Naive thymus-derived CD4-positive, alpha-beta T cell (primary cell): ENCODE results near the gene TMED7. TPM values are rescaled to one million over a fixed set of nuclear protein-coding genes. Genes with fewer than 3 reads are reported as not detected.

ENCODE experiments used
- ATAC-seq: fragments of 150-1000 bp; cut with Tn5 transposase; 2 replicates; pipeline ENCODE4 v1.10.0; 2021; ENCODE audit warnings: mild to moderate bottlenecking, moderate library complexity
- CTCF ChIA-PET: fragments of 350-600 bp; sonication (Branson Sonifier 250); formaldehyde crosslinking; loops from one replicate; lab custom pipeline; 2021; ENCODE audit warnings: antibody characterized with exemption; lab: Charles Lee
- POLR2A ChIA-PET: fragments of 350-600 bp; sonication (Branson Sonifier 250); formaldehyde crosslinking; loops from one replicate; lab custom pipeline; 2021; ENCODE audit warnings: antibody characterized with exemption, inconsistent platforms; lab: Charles Lee
- DNase-seq, 9 donors: peaks; one replicate each; pipeline versions ENCODE4 v3.0.0 to v3.0.0-alpha.2; 2020 to 2022; ENCODE audit warnings: mixed read lengths in 1 of 9
- H3K27ac ChIP-seq: one replicate; pipeline ENCODE4 v1.7.0; 2013; ENCODE audit warnings: mild to moderate bottlenecking, low read depth, low read length, moderate library complexity
- H3K27me3 ChIP-seq, 2 donors: one replicate each; pipeline ENCODE4 v1.7.0; 2013; ENCODE audit warnings: low read length in 2 of 2, mild to moderate bottlenecking in 2 of 2, moderate library complexity in 2 of 2; ENCODE audit not compliant: control insufficient read depth in 2 of 2, insufficient read depth in 2 of 2
- H3K36me3 ChIP-seq, 3 experiments: 1 replicate in 2 of 3; 2 replicates in 1 of 3; pipeline ENCODE4 v1.7.0; 2013; ENCODE audit warnings: low read length in 3 of 3, mild to moderate bottlenecking in 3 of 3, moderate library complexity in 1 of 3; ENCODE audit not compliant: insufficient read depth in 3 of 3, control insufficient read depth in 2 of 3
- H3K4me1 ChIP-seq, 2 donors: one replicate each; pipeline ENCODE4 v1.7.0; 2013; ENCODE audit warnings: low read length in 2 of 2, mild to moderate bottlenecking in 2 of 2, moderate library complexity in 1 of 2; ENCODE audit not compliant: control insufficient read depth in 2 of 2, insufficient read depth in 2 of 2
- H3K4me3 ChIP-seq: 2 replicates; pipeline ENCODE4 v1.7.0; 2013; ENCODE audit warnings: mild to moderate bottlenecking, low read length
- H3K9me3 ChIP-seq, 3 experiments: 1 replicate in 2 of 3; 2 replicates in 1 of 3; pipeline ENCODE4 v1.7.0; 2013; ENCODE audit warnings: low read length in 3 of 3; ENCODE audit not compliant: control insufficient read depth in 2 of 3
- H3K27ac Mint-ChIP-seq, 9 donors: one replicate each; pipeline ENCODE4 v1.8.0; 2020 to 2022; ENCODE audit warnings: mixed read lengths in 9 of 9, mild to moderate bottlenecking in 8 of 9, moderate library complexity in 5 of 9, inconsistent platforms in 2 of 9
- H3K27me3 Mint-ChIP-seq, 5 donors: one replicate each; pipeline ENCODE4 v1.8.0; 2021 to 2022; ENCODE audit warnings: mixed read lengths in 5 of 5, mild to moderate bottlenecking in 1 of 5
- H3K36me3 Mint-ChIP-seq, 5 donors: one replicate each; pipeline ENCODE4 v1.8.0; 2020 to 2022; ENCODE audit warnings: mixed read lengths in 5 of 5, mild to moderate bottlenecking in 3 of 5, inconsistent platforms in 1 of 5
- H3K4me1 Mint-ChIP-seq, 7 donors: one replicate each; pipeline ENCODE4 v1.8.0; 2020 to 2022; ENCODE audit warnings: mixed read lengths in 7 of 7, mild to moderate bottlenecking in 3 of 7, inconsistent platforms in 1 of 7
- H3K4me3 Mint-ChIP-seq, 10 donors: one replicate each; pipeline ENCODE4 v1.8.0; 2020 to 2022; ENCODE audit warnings: mild to moderate bottlenecking in 10 of 10, mixed read lengths in 10 of 10, moderate library complexity in 6 of 10, inconsistent platforms in 2 of 10
- H3K9me3 Mint-ChIP-seq, 11 donors: one replicate each; pipeline ENCODE4 v1.8.0; 2020 to 2022; ENCODE audit warnings: mixed read lengths in 11 of 11, mild to moderate bottlenecking in 4 of 11, inconsistent platforms in 1 of 11, moderate library complexity in 1 of 11
- intact Hi-C, 2 donors: fragments of 100-400 bp; cut with micrococcal nuclease; formaldehyde crosslinking; loops; one replicate each; pipeline ENCODE4 v1.15.1; 2023
- polyA plus RNA-seq, 2 donors: library from polyadenylated mRNA; unstranded; fragments of 300-500 nt; fragmentation: Illumina TruSeq; gene quantifications; one replicate each; pipeline ENCODE4 v1.2.3, GENCODE V29; 2021
- total RNA-seq, 6 experiments: library from RNA in 5 of 6; stranded (reverse) in 5 of 6; gene quantifications; 1 replicate in 5 of 6; 2 replicates in 1 of 6; pipeline ENCODE4 v1.2.3 and lab custom pipeline; 2021 to 2026

TMED7 gene
- total and polyA plus RNA-seq, 7 experiments from 2014 or later = 31.5 to 58.0 (median 45.3) TPM

- Mint-ChIP-seq H3K27me3 (no peaks in the 10 kb centered on the region), H3K4me1 (peaks cover 9 to 43% (median 34%) of the 10 kb centered on the region in 7 donors), H3K9me3 (no peaks in the 10 kb centered on the region), H3K4me3 (no peak overlapping the region), H3K36me3 (peaks cover 0 to 24% (median 0%) of the 10 kb centered on the region in 5 donors), H3K27ac (peak overlapping the region in 3 of 9 donors; percentile 9 to 42 (median 18))
- no peaks in the 10 kb centered on the region for H3K9me3 ChIP-seq
- H3K27ac ChIP-seq = no peak overlapping the region
- no peak overlapping the region for H3K4me3 ChIP-seq
- CTCF ChIA-PET = interaction anchor here (0.9 kb wide), 1 partner anchor 227 kb away, joined by 3 read pairs; no protein-coding TSS in a partner anchor
- no peak for ATAC-seq
- intact Hi-C loops = no loop called here
- no peaks in the 10 kb centered on the region for H3K36me3 ChIP-seq
- POLR2A ChIA-PET = no interaction called here
- no peaks in the 10 kb centered on the region for H3K4me1 ChIP-seq
- no peaks in the 10 kb centered on the region for H3K27me3 ChIP-seq
- no peak for DNase-seq
Measured at GRCh38 chr5:115605436-115605835, 20.4 kb downstream of the TMED7 start.

DNA sequence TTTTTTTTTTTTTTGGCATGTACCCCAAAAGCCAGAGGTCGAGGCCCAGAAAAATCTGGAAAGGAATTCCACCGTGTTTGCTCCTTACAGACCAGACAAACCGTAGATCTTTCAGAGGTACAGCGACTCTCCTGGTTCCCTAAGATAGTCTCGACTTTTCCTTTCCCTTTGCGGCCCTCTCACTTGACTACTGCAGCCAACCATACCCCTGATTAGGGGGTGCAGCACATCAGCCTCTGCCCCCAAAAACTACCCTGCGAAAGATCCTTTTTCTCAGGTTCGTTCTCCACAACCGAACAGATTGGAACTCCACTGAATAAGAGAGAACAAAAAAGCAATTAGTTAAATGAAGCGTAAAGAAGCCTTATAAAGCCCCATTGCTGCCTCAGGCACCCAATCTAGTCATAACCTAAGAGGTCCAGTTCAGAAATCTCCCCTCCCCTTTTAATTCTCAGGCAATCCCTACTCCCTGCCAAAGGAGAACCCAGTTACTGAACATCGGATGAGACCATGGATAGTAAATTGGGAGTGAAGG, 23.2 kb downstream of the TMED7 start:
- no peaks in the 10 kb centered on the region for H3K9me3 ChIP-seq
- Mint-ChIP-seq H3K36me3 (peaks cover 0 to 28% (median 0%) of the 10 kb centered on the region in 5 donors), H3K9me3 (no peaks in the 10 kb centered on the region), H3K4me1 (peaks cover 19 to 42% (median 34%) of the 10 kb centered on the region in 7 donors), H3K27ac (peak overlapping the region; percentile 51 to 94 (median 84)), H3K27me3 (no peaks in the 10 kb centered on the region), H3K4me3 (peak overlapping the region; percentile 64 to 89 (median 83))
- peak overlapping the region; percentile 63 for H3K4me3 ChIP-seq
- no peaks in the 10 kb centered on the region for H3K4me1 ChIP-seq
- no peak for DNase-seq
- intact Hi-C loops = loop anchor here (1.0 kb wide), 4 partner anchors 23 to 239 kb away; partner anchors contain the start of genes AP3S1 (in 1 of the 2), ATG12 (in 1 of the 2), FEM1C (in 1 of the 2) and TMED7 (in 1 of the 2)
- ChIA-PET CTCF (interaction anchor here (1.0 kb wide), 1 partner anchor 9 kb away, joined by 3 read pairs; no protein-coding TSS in a partner anchor), POLR2A (interaction anchor here (0.7 to 1.6 kb wide), 5 partner anchors 11 to 238 kb away, joined by 3 to 8 read pairs (median 3); partner anchors contain the start of genes ATG12 and FEM1C)
- H3K27me3 ChIP-seq = no peaks in the 10 kb centered on the region
- ATAC-seq = no peak
- H3K27ac ChIP-seq = peak overlapping the region; percentile 72
- no peaks in the 10 kb centered on the region for H3K36me3 ChIP-seq

DNA sequence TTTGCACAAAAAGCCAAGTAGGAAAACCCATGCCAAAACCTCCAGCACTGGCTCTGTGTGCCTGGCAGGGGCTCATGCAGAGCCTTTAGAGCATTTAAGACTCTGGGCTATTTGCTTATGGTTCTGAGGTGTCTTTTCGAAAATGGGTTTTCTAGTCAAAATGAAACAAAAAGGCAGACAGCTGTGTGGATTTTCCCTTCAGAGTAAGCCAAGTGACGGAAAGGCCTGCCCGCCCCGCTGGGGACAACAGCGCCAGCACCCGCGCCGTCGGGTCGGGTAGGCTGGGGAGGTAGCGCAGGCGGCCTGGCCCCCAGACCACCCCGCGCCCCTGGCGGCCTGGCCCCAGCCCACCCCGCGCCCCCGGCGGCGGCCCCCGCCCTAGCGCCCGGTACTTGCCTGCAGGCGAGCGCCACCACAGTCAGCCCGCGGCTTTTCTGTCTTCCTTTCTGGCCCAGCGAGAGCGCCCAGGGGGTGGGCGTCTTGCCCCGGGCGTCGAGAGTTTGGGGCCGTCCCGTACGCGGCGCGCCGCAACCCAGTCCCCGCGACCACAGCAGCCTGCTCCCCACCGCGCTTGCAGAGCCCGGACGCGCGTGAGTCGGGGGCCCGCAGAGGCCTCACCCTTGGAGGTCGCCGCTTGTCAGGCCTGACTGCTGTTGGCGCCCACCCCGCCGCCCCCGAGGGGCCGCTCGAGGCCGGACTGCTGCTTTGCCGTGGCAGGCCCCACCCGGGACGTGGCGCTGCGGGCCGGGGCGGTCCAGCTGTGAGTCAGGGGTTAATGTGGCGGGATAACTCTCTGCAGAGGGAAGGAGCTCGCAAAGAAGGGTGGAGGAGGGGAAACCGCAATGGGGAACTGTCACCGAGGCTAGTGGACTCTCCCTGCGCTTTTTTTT, 23.9 kb downstream of the TMED7 start, which contains the start of gene TICAM2:
TICAM2 (minus strand) TSS at position 779 of the 890 bp plus-strand sequence. CDS start 21,223 bp downstream, outside the sequence.
- intact Hi-C loops = loop anchor here (1.0 kb wide), 4 partner anchors 23 to 239 kb away; partner anchors contain the start of genes AP3S1 (in 2 of the 2), ATG12 (in 2 of the 2), FEM1C (in 2 of the 2) and TMED7 (in 1 of the 2)
- POLR2A ChIA-PET = interaction anchor here (0.7 to 1.6 kb wide), 7 partner anchors 10 to 241 kb away, joined by 3 to 8 read pairs (median 3); partner anchors contain the start of genes ATG12 and FEM1C
- H3K36me3 Mint-ChIP-seq = peaks cover 0 to 27% (median 0%) of the 10 kb centered on the region in 5 donors
- Histone ChIP-seq H3K27ac (peak within 1 kb of the TSS; percentile 72), H3K4me1 (no peaks in the 10 kb centered on the region), H3K36me3 (no peaks in the 10 kb centered on the region), H3K4me3 (peak within 1 kb of the TSS; percentile 63), H3K27me3 (no peaks in the 10 kb centered on the region), H3K9me3 (no peaks in the 10 kb centered on the region)
- no peaks in the 10 kb centered on the region for H3K9me3 Mint-ChIP-seq
- CTCF ChIA-PET = interaction anchor here (1.0 kb wide), 1 partner anchor 10 kb away, joined by 3 read pairs; no protein-coding TSS in a partner anchor
- H3K4me1 Mint-ChIP-seq = peaks cover 19 to 41% (median 32%) of the 10 kb centered on the region in 7 donors
- DNase-seq = peak; percentile 39 to 74 (median 56)
- peak within 1 kb of the TSS; percentile 69 to 94 (median 84) for H3K27ac Mint-ChIP-seq
- peak; percentile 84 for ATAC-seq
- H3K27me3 Mint-ChIP-seq = no peaks in the 10 kb centered on the region
- peak within 1 kb of the TSS; percentile 71 to 89 (median 84) for H3K4me3 Mint-ChIP-seq

- CTCF ChIA-PET = no interaction called here
- no peak for ATAC-seq
Measured at GRCh38 chr5:115600766-115601165, 25.1 kb downstream of the TMED7 start.

GRCh38 chr5:115599924-115600323, 25.9 kb downstream of the TMED7 start:
- intact Hi-C loops = no loop called here
- no peaks in the 10 kb centered on the region for H3K9me3 ChIP-seq
- no peaks in the 10 kb centered on the region for H3K4me1 ChIP-seq
- no peaks in the 10 kb centered on the region for H3K9me3 Mint-ChIP-seq
- H3K4me3 Mint-ChIP-seq = peak overlapping the region in 8 of 10 donors; percentile 2 to 44 (median 11)
- CTCF ChIA-PET = interaction anchor here (1.2 kb wide), 1 partner anchor 10 kb away, joined by 3 read pairs; no protein-coding TSS in a partner anchor
- peak overlapping the region in 6 of 9 donors; percentile 0 to 87 (median 49) for H3K27ac Mint-ChIP-seq
- H3K4me3 ChIP-seq = no peak overlapping the region
- peaks cover 0 to 5% (median 0%) of the 10 kb centered on the region in 5 donors for H3K27me3 Mint-ChIP-seq
- no peak overlapping the region for H3K27ac ChIP-seq
- DNase-seq (no peak), ATAC-seq (no peak)
- H3K36me3 ChIP-seq = no peaks in the 10 kb centered on the region
- H3K36me3 Mint-ChIP-seq = peaks cover 0 to 24% (median 0%) of the 10 kb centered on the region in 5 donors
- POLR2A ChIA-PET = no interaction called here
- H3K4me1 Mint-ChIP-seq = peaks cover 18 to 35% (median 27%) of the 10 kb centered on the region in 7 donors
- H3K27me3 ChIP-seq = no peaks in the 10 kb centered on the region

More at GRCh38 chr5:115600766-115601165, 25.1 kb downstream of the TMED7 start:
- no peak overlapping the region for H3K4me3 ChIP-seq
- intact Hi-C loops = loop anchor here in 1 of 2 donors (1.0 kb wide), 2 partner anchors 56 to 241 kb away; partner anchors contain the start of genes AP3S1, ATG12 and FEM1C
- H3K27me3 Mint-ChIP-seq = peaks cover 0 to 5% (median 0%) of the 10 kb centered on the region in 5 donors
- no peaks in the 10 kb centered on the region for H3K27me3 ChIP-seq
- no peak for DNase-seq
- peaks cover 0 to 26% (median 0%) of the 10 kb centered on the region in 5 donors for H3K36me3 Mint-ChIP-seq
- no peaks in the 10 kb centered on the region for H3K36me3 ChIP-seq
- H3K4me1 Mint-ChIP-seq = peaks cover 18 to 35% (median 27%) of the 10 kb centered on the region in 7 donors
- H3K9me3 Mint-ChIP-seq = no peaks in the 10 kb centered on the region
- peak overlapping the region in 7 of 9 donors; percentile 3 to 87 (median 57) for H3K27ac Mint-ChIP-seq
- H3K4me3 Mint-ChIP-seq = peak overlapping the region; percentile 13 to 77 (median 56)
- no peak overlapping the region for H3K27ac ChIP-seq
- H3K4me1 ChIP-seq = no peaks in the 10 kb centered on the region
- POLR2A ChIA-PET = no interaction called here
- no peaks in the 10 kb centered on the region for H3K9me3 ChIP-seq

GRCh38 chr5:115599502-115599901, 26.3 kb downstream of the TMED7 start:
- ChIA-PET POLR2A (no interaction called here), CTCF (interaction anchor here (1.2 kb wide), 1 partner anchor 10 kb away, joined by 3 read pairs; no protein-coding TSS in a partner anchor)
- Histone ChIP-seq H3K27me3 (no peaks in the 10 kb centered on the region), H3K4me1 (no peaks in the 10 kb centered on the region), H3K36me3 (no peaks in the 10 kb centered on the region), H3K27ac (no peak overlapping the region), H3K4me3 (no peak overlapping the region), H3K9me3 (no peaks in the 10 kb centered on the region)
- no peak for DNase-seq
- Mint-ChIP-seq H3K4me1 (peaks cover 18 to 35% (median 27%) of the 10 kb centered on the region in 7 donors), H3K27me3 (peaks cover 0 to 5% (median 0%) of the 10 kb centered on the region in 5 donors), H3K4me3 (peak overlapping the region in 5 of 10 donors; percentile 8 to 44 (median 11)), H3K36me3 (peaks cover 0 to 24% (median 0%) of the 10 kb centered on the region in 5 donors), H3K27ac (peak overlapping the region in 6 of 9 donors; percentile 0 to 87 (median 49)), H3K9me3 (no peaks in the 10 kb centered on the region)
- intact Hi-C loops = no loop called here
- ATAC-seq = peak; percentile 33
